Activated CD4-positive, alpha-beta memory T cell treated with anti-CD3 and anti-CD28 coated beads, Interleukin-2, amount 10 ng/mL, durations not matched to agents 7 days and 5 days (primary cell): ENCODE measurements around the gene DYSF. TPM values are rescaled to one million over a fixed set of nuclear protein-coding genes. Genes with fewer than 3 reads are reported as not detected.
"Not testable (repeated sequence)": the region's sequence is repeated elsewhere in the genome, so short reads cannot be mapped to it uniquely, and the experiment has no call there.

Experiments
- CTCF ChIA-PET: fragments of 350-600 bp; sonication (Branson Sonifier 250); formaldehyde crosslinking; loops from one replicate; lab custom pipeline; 2021; ENCODE audit warnings: antibody characterized with exemption, inconsistent platforms; lab: Charles Lee
- POLR2A ChIA-PET: fragments of 350-600 bp; sonication (Branson Sonifier 250); formaldehyde crosslinking; loops from one replicate; lab custom pipeline; 2021; ENCODE audit warnings: antibody characterized with exemption; lab: Charles Lee
- DNase-seq: peaks from one replicate; pipeline ENCODE4 v3.0.0-alpha.2; 2020
- H3K27ac Mint-ChIP-seq: one replicate; pipeline ENCODE4 v1.8.0; 2021; ENCODE audit warnings: mild to moderate bottlenecking, mixed read lengths
- H3K27me3 Mint-ChIP-seq: one replicate; pipeline ENCODE4 v1.8.0; 2021; ENCODE audit warnings: mixed read lengths
- H3K36me3 Mint-ChIP-seq: one replicate; pipeline ENCODE4 v1.8.0; 2021; ENCODE audit warnings: low read depth, mixed read lengths
- H3K4me1 Mint-ChIP-seq: one replicate; pipeline ENCODE4 v1.8.0; 2021; ENCODE audit warnings: mixed read lengths
- H3K4me3 Mint-ChIP-seq: one replicate; pipeline ENCODE4 v1.8.0; 2021; ENCODE audit warnings: mild to moderate bottlenecking, mixed read lengths
- H3K9me3 Mint-ChIP-seq: one replicate; pipeline ENCODE4 v1.8.0; 2021; ENCODE audit warnings: mixed read lengths
- total RNA-seq, 2 experiments: library from RNA; stranded (reverse); gene quantifications; one replicate each; pipeline ENCODE4 v1.2.3, GENCODE V29; 2021

DYSF gene
- total RNA-seq, 2 experiments from 2014 or later, result not detected

DNA sequence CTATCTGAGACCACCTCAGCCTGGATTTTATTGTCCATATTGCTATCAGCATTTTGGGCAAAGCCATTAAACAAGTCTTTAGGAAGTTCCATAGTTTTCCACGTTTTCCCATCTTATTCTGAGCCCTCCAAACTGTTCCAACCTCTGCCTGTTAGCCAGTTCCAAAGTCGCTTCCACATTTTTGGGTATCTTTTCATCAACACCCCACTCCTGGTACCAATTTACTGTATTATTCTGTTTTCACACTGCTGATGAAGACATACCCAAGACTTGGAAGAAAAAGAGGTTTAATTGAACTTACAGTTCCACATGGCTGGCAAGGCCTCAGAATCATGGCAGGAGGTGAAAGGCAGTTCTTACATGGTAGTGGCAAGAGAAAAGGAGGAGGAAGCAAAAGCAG lies 204.9 kb downstream of the DYSF start:
- H3K36me3 Mint-ChIP-seq, DNase-seq, POLR2A ChIA-PET, H3K4me1 Mint-ChIP-seq, H3K27me3 Mint-ChIP-seq, H3K27ac Mint-ChIP-seq, H3K4me3 Mint-ChIP-seq, CTCF ChIA-PET: not testable (repeated sequence)
- peaks cover 20% of the 10 kb centered on the region for H3K9me3 Mint-ChIP-seq

DNA sequence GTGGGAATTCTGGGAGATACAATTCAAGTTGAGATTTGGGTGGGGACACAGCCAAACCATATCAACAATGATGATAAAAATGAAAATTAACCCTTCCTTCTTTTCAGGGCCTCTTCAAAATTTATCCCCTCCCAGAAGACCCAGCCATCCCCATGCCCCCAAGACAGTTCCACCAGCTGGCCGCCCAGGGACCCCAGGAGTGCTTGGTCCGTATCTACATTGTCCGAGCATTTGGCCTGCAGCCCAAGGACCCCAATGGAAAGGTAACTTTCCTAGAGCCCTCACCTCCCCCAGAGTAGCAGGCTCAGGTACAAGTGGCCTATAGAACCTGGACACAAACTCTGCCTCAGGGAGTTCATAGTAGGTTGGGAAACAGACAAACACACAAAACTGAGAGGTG lies 205.4 kb downstream of the DYSF start:
- no peak overlapping the region for H3K4me3 Mint-ChIP-seq
- no peaks in the 10 kb centered on the region for H3K36me3 Mint-ChIP-seq
- H3K4me1 Mint-ChIP-seq, result no peaks in the 10 kb centered on the region
- ChIA-PET CTCF (no interaction called here), POLR2A (no interaction called here)
- no peak for DNase-seq
- peaks cover 3% of the 10 kb centered on the region for H3K27me3 Mint-ChIP-seq
- no peak overlapping the region for H3K27ac Mint-ChIP-seq
- peaks cover 20% of the 10 kb centered on the region for H3K9me3 Mint-ChIP-seq

DNA sequence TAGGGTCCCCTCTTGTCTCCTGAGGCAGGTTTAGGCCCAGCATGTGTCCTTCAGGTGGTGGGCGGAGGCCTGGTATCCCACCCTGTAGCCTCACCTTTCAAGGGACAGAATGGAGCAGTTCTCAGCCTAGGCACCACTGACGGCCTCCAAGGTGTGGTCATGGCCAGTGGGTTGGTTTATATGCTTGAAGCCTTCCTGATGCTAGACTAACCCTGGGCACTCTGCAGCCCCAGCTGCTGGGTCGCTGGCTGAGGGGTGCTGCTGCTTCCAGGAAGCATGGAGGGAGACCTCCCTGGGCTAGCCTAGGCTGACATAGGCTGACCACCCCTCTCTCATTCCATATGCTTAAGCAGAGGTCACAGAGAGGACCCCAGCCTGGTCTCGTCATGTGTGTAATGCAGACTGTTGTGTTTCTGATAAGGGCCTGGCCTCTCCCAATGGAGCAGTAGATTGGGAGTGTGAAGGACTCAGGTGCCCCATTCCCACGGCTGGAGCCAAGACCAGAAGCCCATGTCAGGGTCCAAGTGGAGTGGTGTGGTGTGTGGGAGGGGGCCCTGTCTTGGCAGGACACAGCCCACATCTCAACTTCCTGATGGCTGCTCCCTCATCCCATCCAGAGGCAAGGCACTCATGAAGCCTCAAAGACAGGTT lies 206.6 kb downstream of the DYSF start:
- no peak overlapping the region for H3K4me3 Mint-ChIP-seq
- ChIA-PET POLR2A (no interaction called here), CTCF (no interaction called here)
- no peaks in the 10 kb centered on the region for H3K36me3 Mint-ChIP-seq
- H3K27ac Mint-ChIP-seq, result no peak overlapping the region
- peaks cover 3% of the 10 kb centered on the region for H3K27me3 Mint-ChIP-seq
- no peak for DNase-seq
- no peaks in the 10 kb centered on the region for H3K4me1 Mint-ChIP-seq
- peaks cover 20% of the 10 kb centered on the region for H3K9me3 Mint-ChIP-seq

DNA sequence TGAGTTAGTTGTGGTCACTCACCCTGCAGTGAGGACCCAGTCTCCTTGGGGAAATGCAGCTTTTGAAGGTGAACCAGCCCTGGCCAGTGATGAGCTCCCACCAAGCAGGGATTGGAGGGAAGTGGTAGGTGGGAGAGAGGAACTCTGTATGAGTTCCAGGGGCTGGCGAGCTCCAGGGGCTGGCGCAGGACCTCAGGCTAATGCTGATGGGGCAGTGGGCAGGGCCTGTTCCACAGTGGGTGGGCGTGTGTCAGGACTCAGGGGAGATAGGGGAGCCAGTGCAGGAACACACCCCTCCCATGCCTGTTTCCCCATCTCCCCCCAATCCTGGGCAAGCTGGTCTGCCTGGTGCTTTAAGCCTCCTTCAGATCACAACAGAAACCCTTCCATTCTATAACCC lies 208.4 kb downstream of the DYSF start:
- ChIA-PET POLR2A (no interaction called here), CTCF (no interaction called here)
- H3K27ac Mint-ChIP-seq, result no peak overlapping the region
- no peak overlapping the region for H3K4me3 Mint-ChIP-seq
- H3K36me3 Mint-ChIP-seq, result no peaks in the 10 kb centered on the region
- no peak for DNase-seq
- H3K4me1 Mint-ChIP-seq, result no peaks in the 10 kb centered on the region
- no peaks in the 10 kb centered on the region for H3K27me3 Mint-ChIP-seq
- peaks cover 15% of the 10 kb centered on the region for H3K9me3 Mint-ChIP-seq

DNA sequence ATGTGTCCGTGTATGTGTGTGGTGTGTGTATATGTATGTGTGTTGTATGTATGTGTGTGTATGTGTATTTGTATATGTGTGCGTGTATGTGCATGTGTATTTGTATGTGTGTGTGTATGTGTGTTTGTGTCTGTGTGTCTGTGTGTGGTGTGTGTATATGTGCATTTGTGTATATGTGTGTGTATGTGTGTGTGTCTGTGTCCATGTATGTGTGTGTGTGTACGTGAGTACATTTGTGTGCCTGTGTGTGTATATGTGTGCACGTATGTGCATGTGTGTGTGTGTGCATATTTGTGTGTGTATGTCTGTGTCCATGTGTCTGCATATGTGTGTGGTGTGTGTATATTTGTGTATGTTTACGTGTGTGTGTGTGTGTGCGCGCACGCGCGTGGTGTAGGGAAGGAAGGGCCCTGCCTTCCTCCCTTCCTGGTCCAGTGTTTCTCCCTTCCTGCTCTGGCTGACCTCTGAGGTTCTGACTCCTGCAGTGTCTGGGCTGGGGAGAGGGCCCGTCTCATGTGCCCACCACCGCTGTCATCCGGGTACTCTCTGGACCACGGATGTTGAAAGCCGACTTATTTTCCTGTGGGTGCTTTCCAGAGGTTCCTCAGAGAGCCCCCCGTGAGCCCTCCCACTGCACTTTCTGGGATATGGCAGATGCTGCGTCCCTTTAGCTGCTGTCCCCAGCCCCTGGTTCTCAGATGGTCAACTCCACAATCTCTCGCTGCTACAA lies 209.5 kb downstream of the DYSF start:
- ChIA-PET CTCF (no interaction called here), POLR2A (no interaction called here)
- H3K27me3 Mint-ChIP-seq, result no peaks in the 10 kb centered on the region
- H3K9me3 Mint-ChIP-seq, result peaks cover 14% of the 10 kb centered on the region
- no peak for DNase-seq
- no peak overlapping the region for H3K4me3 Mint-ChIP-seq
- no peak overlapping the region for H3K27ac Mint-ChIP-seq
- H3K36me3 Mint-ChIP-seq, result no peaks in the 10 kb centered on the region
- no peaks in the 10 kb centered on the region for H3K4me1 Mint-ChIP-seq

DNA sequence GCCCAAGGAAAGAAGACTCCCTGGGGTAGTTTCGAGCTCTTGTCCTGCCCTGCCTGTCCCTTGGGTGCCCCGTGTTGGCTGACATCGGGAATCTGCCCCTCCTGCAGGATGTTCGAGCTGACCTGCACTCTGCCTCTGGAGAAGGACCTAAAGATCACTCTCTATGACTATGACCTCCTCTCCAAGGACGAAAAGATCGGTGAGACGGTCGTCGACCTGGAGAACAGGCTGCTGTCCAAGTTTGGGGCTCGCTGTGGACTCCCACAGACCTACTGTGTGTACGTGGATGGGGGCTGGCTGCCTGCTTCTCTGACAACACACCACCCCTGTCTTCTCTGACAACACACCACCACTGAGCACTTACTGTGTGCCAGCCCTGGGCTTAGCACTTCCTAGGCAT lies 210.8 kb downstream of the DYSF start:
- no peak for DNase-seq
- ChIA-PET POLR2A (no interaction called here), CTCF (no interaction called here)
- Mint-ChIP-seq H3K4me1 (no peaks in the 10 kb centered on the region), H3K4me3 (no peak overlapping the region), H3K27ac (no peak overlapping the region), H3K27me3 (no peaks in the 10 kb centered on the region), H3K9me3 (peaks cover 2% of the 10 kb centered on the region), H3K36me3 (no peaks in the 10 kb centered on the region)

DNA sequence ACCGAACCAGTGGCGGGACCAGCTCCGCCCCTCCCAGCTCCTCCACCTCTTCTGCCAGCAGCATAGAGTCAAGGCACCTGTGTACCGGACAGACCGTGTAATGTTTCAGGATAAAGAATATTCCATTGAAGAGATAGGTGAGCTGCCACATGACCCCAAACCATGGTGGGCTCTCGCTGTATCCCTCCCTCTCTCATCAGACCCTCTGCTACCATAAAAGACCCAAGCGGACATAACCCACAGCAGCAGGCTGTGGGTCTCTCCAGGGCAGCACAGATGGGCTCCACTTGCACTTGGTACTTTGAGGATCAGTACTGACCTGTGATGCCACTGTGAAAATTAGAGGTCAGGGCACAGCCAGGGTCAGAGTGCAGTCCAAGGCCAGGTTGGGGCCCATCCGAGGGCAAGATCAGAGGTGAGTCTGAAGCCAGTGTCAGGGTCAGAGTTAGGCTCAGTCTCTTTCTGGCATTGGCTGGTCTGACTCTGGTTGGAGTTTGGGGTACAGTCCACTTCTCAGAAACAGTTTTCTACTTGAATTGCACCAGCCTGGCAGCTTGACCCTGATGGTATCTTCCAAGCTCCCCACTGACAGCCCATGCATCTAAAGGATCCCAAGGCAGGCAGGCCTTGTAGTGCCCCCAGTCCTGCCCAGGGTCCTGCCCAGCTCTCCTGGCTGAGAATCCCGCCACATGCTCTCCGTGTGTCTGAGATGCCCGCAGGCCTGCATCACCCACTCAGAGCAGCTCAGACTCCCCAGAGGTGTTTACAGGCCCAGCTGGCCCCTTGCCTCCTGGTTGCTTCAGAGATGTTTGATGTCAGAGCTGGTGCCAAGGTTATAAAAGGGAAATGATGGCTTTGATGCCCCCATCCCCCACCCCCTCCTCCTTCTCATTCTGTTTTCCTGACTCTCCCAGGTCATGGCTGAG lies 212.1 kb downstream of the DYSF start:
- H3K27ac Mint-ChIP-seq, result no peak overlapping the region
- CTCF ChIA-PET, result no interaction called here
- no peaks in the 10 kb centered on the region for H3K36me3 Mint-ChIP-seq
- DNase-seq, result no peak
- H3K27me3 Mint-ChIP-seq, result no peaks in the 10 kb centered on the region
- POLR2A ChIA-PET, result no interaction called here
- H3K9me3 Mint-ChIP-seq, result no peaks in the 10 kb centered on the region
- H3K4me3 Mint-ChIP-seq, result no peak overlapping the region
- no peaks in the 10 kb centered on the region for H3K4me1 Mint-ChIP-seq

DNA sequence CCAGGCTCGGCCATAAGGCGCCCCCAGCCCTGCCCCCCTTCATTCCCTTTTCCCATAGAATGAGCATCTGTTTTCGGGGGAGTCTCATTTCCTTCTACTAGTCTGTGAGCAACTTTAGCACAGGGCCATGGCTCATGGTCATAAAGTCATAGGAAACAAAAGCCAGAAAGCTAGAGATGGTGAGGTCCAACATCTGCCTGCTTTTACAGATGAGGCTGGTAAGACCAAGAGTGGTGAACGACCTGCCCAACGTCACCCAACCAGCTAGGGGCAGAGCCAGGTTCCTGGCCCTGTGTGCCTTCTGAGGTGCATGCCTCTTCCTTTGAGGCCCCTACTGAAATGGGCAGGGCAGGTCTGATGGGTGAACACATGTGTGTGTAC lies 212.7 kb downstream of the DYSF start:
- Mint-ChIP-seq H3K27me3 (no peaks in the 10 kb centered on the region), H3K27ac (no peak overlapping the region), H3K9me3 (no peaks in the 10 kb centered on the region), H3K4me1 (no peaks in the 10 kb centered on the region), H3K36me3 (no peaks in the 10 kb centered on the region), H3K4me3 (no peak overlapping the region)
- ChIA-PET POLR2A (no interaction called here), CTCF (no interaction called here)
- no peak for DNase-seq

DNA sequence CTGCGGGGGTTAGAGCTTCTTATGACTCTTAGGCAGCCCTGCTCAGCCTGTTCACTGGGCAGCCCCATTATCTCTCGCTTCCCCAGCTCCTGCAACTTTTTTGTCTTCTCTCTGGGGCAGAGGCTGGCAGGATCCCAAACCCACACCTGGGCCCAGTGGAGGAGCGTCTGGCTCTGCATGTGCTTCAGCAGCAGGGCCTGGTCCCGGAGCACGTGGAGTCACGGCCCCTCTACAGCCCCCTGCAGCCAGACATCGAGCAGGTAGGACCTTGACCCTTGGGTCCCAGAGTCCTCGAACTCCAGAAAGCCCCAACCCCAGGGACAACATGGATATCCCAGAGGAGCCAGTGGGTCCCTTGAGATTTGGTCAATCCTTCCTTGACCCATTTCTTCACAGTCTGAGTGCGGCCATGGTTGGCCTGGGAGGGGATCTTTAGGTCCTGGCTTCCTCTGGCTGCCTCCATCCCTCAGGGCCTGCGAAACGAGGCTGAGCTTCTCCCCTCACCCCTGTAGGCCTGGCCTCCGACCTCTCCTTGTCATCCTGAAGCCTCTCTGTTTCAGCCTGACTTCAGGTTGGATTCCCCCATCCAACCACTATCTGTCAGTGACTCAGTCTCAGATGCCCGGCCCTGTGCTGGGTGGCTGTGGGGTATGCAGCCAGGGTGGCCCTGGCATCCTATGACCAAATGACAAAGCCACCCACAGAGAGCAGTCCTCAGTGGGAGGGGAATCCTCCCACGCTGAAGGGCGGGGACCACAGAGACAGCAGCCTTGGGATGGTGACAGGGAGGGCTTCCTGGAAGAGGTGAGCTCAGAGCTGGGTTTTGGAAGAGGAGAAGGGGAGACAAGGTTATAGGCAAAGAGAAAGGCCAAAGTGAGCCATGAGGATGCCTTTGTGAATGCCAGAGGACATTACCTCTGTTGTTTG lies 214.2 kb downstream of the DYSF start:
- Mint-ChIP-seq H3K36me3 (no peaks in the 10 kb centered on the region), H3K4me1 (no peaks in the 10 kb centered on the region), H3K4me3 (no peak overlapping the region), H3K9me3 (no peaks in the 10 kb centered on the region), H3K27me3 (no peaks in the 10 kb centered on the region), H3K27ac (no peak overlapping the region)
- DNase-seq, result no peak
- ChIA-PET POLR2A (no interaction called here), CTCF (no interaction called here)

DNA sequence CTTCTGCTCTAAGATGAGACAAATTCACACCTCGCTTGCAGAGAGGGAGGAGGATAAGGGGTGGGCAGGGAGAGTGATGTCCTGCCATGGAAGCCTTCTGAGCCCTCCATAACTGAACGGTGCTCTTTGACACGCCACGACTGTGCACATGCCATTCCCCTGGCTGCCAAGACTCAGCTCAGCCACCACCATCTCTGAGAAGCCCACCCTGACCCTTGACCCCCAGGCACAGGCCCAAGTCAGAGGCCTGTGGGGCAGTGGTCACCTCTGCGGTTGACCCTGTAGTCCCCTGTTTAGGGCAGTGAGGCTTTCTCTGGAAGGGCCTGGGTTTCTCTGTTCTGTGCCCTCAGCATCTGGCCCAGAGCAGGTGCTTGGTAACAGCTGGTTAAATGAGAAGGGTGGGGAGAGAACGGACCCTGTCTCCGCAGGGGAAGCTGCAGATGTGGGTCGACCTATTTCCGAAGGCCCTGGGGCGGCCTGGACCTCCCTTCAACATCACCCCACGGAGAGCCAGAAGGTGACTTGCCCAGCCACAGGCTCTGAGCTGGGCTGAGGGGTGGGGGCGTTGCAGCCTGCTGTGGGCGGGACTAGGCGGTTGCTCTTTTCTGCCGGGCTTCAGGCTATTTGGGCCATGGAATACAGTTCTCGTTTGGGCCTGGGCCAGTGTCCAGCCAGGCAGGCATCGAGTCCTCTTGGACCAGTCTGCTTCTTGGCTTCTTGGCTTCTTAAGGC lies 215.1 kb downstream of the DYSF start:
- no peaks in the 10 kb centered on the region for H3K27me3 Mint-ChIP-seq
- no peaks in the 10 kb centered on the region for H3K4me1 Mint-ChIP-seq
- DNase-seq, result no peak
- no peak overlapping the region for H3K27ac Mint-ChIP-seq
- H3K9me3 Mint-ChIP-seq, result no peaks in the 10 kb centered on the region
- ChIA-PET POLR2A (no interaction called here), CTCF (no interaction called here)
- no peak overlapping the region for H3K4me3 Mint-ChIP-seq
- H3K36me3 Mint-ChIP-seq, result no peaks in the 10 kb centered on the region

DNA sequence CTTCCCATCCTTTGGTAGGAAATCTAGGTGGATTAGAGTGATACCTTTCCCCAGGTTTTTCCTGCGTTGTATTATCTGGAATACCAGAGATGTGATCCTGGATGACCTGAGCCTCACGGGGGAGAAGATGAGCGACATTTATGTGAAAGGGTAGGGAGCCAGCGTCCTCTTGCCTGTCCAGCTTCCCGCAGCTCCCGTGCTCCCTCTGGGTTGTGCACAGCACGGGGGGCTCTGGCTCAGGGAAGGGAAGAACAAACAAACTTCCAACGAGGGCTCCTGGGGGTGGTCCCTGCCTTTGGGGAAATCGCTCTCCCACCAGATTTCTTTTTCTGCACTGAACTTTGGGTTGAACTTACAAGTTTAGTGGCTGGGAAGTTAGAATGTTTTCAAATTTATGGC lies 215.7 kb downstream of the DYSF start:
- Mint-ChIP-seq H3K4me3 (no peak overlapping the region), H3K27ac (no peak overlapping the region), H3K27me3 (no peaks in the 10 kb centered on the region), H3K4me1 (no peaks in the 10 kb centered on the region), H3K9me3 (no peaks in the 10 kb centered on the region), H3K36me3 (no peaks in the 10 kb centered on the region)
- no peak for DNase-seq
- POLR2A ChIA-PET, result no interaction called here
- CTCF ChIA-PET, result no interaction called here

DNA sequence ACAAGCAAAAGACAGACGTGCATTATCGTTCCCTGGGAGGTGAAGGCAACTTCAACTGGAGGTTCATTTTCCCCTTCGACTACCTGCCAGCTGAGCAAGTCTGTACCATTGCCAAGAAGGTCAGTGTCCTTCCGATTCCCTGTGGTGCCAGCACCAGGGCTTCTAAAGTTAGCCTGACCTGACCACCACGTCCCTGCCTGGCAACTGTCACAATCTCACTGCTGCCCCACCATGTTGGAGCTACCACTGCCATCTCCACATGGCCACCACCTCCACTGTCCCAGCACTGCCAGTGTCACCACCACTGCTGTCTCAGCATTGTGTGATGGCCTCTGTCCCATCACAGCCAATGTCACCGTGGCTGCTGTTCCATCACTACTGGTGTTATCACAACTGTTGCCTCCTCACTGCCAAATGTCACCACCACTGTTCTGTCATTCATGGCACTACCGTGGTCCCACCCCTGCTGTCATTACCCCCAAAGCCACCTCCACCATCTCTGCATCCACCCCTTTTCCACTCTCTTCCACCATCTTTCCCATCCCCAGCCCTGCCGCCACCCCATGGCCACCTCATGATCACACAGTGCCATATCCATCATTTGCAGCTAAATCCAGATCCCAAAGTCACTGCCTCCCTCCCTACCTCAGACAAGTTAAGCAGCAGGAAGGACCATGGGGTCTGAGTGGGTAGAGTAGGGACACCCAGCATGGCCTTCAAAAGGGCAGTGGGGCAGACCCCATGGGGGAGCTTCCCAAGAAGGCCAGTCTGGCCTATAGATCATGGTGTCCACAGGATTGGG lies 216.5 kb downstream of the DYSF start:
- DNase-seq, result no peak

More for the DNA sequence above, 216.5 kb downstream of the DYSF start:
- H3K36me3 Mint-ChIP-seq, result no peaks in the 10 kb centered on the region
- no peaks in the 10 kb centered on the region for H3K27me3 Mint-ChIP-seq
- CTCF ChIA-PET, result no interaction called here
- no peaks in the 10 kb centered on the region for H3K9me3 Mint-ChIP-seq
- no peak overlapping the region for H3K27ac Mint-ChIP-seq
- H3K4me3 Mint-ChIP-seq, result no peak overlapping the region
- POLR2A ChIA-PET, result no interaction called here
- H3K4me1 Mint-ChIP-seq, result no peaks in the 10 kb centered on the region
